ENCODE data around the gene XPO6. TPM values are rescaled to one million over a fixed set of nuclear protein-coding genes. Genes with fewer than 3 reads are reported as not detected.
"Not testable (repeated sequence)": the region's sequence is repeated elsewhere in the genome, so short reads cannot be mapped to it uniquely, and the experiment has no call there.

XPO6 gene
- total RNA-seq (2014; rRNA removed; shearing (Covaris generic)) = 127 and 151 TPM in 2 replicates

GRCh38 chr16:28211758-28212531, at the start of gene XPO6:
XPO6 (minus strand) TSS chr16:28211965; CDS start chr16:28211368, 597 bp downstream.
- DNase-seq (ENCODE audit: low spot score) = peak; percentile 89

GRCh38 chr16:28260193-28260592, 48.4 kb upstream of the XPO6 start:
- DNase-seq (ENCODE audit: low spot score) = peak; percentile 13

GRCh38 chr16:28259781-28260150, 48.0 kb upstream of the XPO6 start:
- DNase-seq (ENCODE audit: low spot score) = no peak

GRCh38 chr16:28259091-28259780, 47.5 kb upstream of the XPO6 start:
- DNase-seq (ENCODE audit: low spot score) = no peak

DNA sequence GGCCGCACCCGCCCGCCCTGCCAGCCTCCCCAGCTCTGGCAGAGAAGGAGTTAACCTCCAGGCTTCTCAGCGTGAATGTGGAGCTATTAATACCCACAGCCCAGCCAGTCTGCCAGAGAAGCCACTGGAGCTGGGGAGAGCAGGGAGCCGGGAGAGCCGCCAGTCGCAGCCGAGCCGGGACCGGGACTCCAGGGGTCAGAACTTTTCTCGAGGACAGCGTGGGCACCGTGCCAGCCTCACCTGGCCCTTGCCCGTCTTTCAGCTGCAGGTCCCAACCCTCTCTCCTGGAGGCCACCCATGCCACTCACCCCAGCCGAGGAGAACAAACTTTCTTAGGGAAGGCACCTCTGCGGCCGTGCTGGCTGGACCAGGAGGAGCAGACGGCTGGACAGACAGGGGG, 46.8 kb upstream of the XPO6 start:
- peak; percentile 27 for DNase-seq (ENCODE audit: low spot score)

GRCh38 chr16:28257256-28257655, 45.5 kb upstream of the XPO6 start:
- no peak for DNase-seq (ENCODE audit: low spot score)

DNA sequence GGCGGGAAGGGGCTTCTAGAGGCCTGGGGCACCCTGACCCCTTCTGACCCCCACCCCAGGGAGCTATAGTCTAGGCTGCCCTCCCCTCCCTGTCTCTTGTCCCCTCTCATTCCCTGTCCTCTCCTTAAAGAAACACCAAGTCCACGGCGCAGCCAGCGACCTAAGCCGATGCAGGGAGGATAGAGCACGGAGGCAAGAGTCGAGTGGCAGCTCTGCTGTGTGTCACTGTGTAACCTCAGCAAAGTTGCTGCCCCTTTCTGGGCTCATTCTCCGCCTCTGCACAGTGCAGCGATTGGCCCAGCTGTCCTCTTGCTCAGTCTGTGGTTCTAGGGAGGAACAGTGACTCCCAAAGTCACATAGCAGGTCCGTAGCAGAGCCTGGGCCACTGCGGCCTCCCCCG, 44.1 kb upstream of the XPO6 start:
- no peak for DNase-seq (ENCODE audit: low spot score)

GRCh38 chr16:28254158-28254557, 42.4 kb upstream of the XPO6 start:
- no peak for DNase-seq (ENCODE audit: low spot score)

- no peak for DNase-seq (ENCODE audit: low spot score)
Measured at GRCh38 chr16:28250999-28251398, 39.2 kb upstream of the XPO6 start.

- not testable (repeated sequence) for DNase-seq (ENCODE audit: low spot score)
Measured at GRCh38 chr16:28249483-28249882, 37.7 kb upstream of the XPO6 start.

- no peak for DNase-seq (ENCODE audit: low spot score)
Measured at GRCh38 chr16:28241924-28242323, 30.2 kb upstream of the XPO6 start.

DNA sequence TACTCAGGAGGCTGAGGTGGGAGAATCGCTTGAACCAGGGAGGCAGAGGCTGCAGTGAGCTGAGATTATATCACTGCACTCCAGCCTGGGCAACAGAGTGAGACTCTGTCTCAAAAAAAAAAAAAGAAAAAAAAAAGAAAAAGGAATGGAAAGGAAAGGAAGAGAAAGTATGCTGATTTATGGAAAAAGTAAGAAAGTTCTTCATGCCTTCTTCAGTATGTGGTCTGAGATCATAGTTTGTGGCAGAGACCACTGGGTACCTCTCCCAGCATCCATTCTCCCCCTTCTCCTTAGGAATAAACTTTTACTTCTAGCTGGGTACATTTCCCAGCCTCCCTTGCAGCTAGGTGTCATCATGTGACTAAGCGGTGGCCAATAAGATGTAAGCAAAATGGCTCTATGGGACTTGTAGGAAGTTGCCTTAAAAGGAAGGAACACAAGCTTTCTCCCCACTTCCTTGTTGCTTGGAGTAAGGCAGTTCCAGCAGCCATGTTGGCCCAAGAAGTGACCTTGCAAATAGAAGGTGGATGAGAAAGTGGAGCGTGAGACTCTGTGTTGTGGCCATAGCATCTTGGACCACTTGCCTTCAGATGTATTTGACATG, 26.1 kb upstream of the XPO6 start:
- DNase-seq (ENCODE audit: low spot score) = no peak

DNA sequence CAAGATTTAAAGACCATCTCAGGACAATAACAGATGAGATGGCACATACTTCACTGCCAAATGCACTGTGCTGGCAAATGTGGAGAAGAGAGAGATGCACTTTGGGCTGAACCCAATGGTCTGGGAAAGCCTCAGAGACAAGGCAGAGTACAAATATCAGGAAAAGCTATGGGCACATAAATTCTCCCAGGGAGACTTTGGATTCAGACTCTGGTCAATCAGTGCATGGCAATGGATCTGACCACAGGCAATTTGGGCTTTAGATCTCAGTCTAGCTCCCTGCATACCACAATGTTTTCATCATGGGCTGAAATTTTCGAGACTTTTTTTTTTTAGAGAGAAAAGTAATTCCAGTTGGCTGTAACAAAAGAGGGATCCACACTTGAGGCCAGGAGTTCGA, 20.0 kb upstream of the XPO6 start:
- no peak for DNase-seq (ENCODE audit: low spot score)

- DNase-seq (ENCODE audit: low spot score) = not testable (repeated sequence)
Measured at GRCh38 chr16:28223909-28224308, 12.1 kb upstream of the XPO6 start.

DNA sequence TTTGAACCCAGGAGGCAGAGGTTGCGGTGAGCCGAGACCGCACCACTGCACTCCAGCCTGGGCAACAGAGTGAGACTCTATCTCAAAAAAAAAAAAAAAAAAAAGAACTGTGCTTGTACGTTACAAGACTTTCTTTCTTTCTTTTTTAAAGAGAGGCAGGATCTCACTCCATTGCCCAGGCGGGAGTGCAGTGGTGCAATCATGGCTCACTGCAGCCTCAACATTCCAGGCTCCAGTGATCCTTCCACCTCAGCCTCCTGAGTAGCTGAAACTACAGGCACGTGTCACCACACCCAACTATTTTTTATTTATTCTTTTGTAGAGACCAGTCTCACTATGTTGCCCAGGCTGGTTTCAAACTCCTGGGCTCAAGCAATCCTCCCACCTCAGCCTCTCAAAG, 8.0 kb upstream of the XPO6 start:
- not testable (repeated sequence) for DNase-seq (ENCODE audit: low spot score)

GRCh38 chr16:28219282-28219681, 7.5 kb upstream of the XPO6 start:
- no peak for DNase-seq (ENCODE audit: low spot score)

DNA sequence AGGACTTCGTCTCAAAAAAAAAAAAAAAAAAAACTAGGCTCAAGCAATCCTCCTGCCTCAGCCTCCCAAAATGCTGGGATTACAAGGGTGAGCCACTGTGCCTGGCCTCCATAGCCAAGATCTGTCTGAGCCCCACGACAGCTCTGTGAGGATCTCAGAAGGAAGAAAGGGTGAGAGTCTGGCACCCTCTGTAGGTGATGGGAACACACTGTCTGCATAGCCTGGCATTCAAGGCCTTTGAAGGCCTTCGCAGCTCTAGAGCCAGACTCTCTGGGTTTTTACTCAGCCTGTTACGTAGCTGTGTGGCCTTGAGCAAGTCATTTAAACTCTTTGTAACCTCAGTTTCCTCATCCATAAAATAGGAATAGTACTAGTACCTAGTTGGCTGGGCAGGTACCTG, 6.3 kb upstream of the XPO6 start:
- DNase-seq (ENCODE audit: low spot score) = peak; percentile 52

GRCh38 chr16:28217326-28217725, 5.6 kb upstream of the XPO6 start:
- DNase-seq (ENCODE audit: low spot score) = peak; percentile 26

DNA sequence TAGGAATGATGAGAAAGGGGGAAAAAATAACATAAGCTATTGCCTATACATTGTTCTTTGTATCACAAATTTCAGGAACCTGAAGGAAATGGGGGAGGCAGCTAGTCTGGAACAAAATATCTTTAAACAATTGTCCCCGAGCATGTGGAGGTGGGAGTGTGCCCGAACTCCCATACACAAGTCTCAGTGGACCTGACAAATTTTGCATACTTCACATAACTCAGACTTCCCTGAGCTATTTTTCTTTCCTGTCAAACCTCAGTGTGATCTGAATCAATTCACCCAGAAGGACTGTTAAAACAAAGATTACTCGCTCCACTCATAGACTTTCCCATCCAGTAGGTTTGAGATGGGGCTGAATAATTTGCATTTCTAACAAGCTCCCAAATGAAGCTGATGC, 1.6 kb upstream of the XPO6 start:
- DNase-seq (ENCODE audit: low spot score) = no peak

DNA sequence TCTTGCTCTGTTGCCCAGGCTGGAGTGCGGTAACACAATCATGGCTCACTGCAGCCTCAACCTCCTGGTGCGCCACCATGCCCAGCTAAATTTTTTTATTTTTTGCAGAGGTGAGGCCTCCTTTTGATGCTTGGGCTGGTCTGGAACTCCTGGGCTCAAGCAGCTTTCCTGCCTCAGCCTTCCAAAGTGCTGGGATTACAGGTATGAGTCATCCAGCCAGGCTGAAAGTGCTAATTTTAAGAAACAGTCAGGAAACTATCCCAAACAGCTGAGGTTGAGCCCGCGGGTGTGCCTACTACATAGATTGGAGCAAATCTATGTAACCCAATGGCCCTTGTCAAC, 738 bp upstream of the XPO6 start:
- peak; percentile 83 for DNase-seq (ENCODE audit: low spot score)

GRCh38 chr16:28210979-28211588, 681 bp downstream of the XPO6 start:
- peak; percentile 53 for DNase-seq (ENCODE audit: low spot score)

DNA sequence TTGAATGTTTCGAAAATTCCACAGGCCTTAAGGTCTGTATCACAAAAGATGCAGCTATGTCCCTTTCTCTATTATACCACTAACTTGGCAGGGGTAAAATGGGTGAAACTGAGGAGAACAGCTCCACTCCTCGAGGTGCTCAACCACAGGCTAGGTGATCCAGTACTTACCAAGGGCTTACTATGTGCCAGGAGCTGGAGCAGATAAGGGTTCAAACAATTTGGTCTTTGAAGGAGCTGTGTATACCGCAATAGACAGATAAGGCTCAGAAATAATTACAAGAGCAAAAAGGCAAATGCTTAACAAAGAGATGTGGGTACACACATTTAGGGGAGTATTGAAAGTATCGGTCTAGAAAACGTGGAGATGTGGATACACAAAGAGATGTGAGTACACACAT, 1.5 kb downstream of the XPO6 start:
- no peak for DNase-seq (ENCODE audit: low spot score)

GRCh38 chr16:28208824-28209223, 2.9 kb downstream of the XPO6 start:
- DNase-seq (ENCODE audit: low spot score) = no peak

Measured in A172 (cell line).